Suprapubic skin (tissue), 4 donors: ENCODE measurements around the gene UBE2S. TPM values are rescaled to one million over a fixed set of nuclear protein-coding genes. Genes with fewer than 3 reads are reported as not detected.

Source experiments
- DNase-seq, 2 donors: peaks; one replicate each; pipeline ENCODE4 v3.0.0-alpha.2; 2019; ENCODE audit warnings: low spot score in 2 of 2
- H3K27ac ChIP-seq: fragments of 200-600 bp; sonication (generic); one replicate; pipeline ENCODE4 v1.5.1; 2019
- H3K27me3 ChIP-seq: fragments of 200-600 bp; sonication (generic); one replicate; pipeline ENCODE4 v1.5.1; 2019
- H3K36me3 ChIP-seq: fragments of 200-600 bp; sonication (generic); one replicate; pipeline ENCODE4 v1.5.1; 2019
- H3K4me1 ChIP-seq: fragments of 200-600 bp; sonication (generic); one replicate; pipeline ENCODE4 v1.5.1; 2019
- H3K4me3 ChIP-seq: fragments of 200-600 bp; sonication (generic); one replicate; pipeline ENCODE4 v1.5.1; 2019; ENCODE audit warnings: mild to moderate bottlenecking
- H3K9me3 ChIP-seq: fragments of 200-600 bp; sonication (generic); one replicate; pipeline ENCODE4 v1.5.1; 2019
- EP300 ChIP-seq: sonication (generic); formaldehyde crosslinking; IDR thresholded peaks from one replicate; pipeline ENCODE4 v1.6.1; 2017; ENCODE audit warnings: antibody characterized with exemption
- POLR2A ChIP-seq, 2 donors: fragments of 450-650 bp; IDR thresholded peaks; one replicate each; pipeline ENCODE4 v1.6.1; 2017; ENCODE audit warnings: antibody characterized with exemption in 2 of 2, mild to moderate bottlenecking in 2 of 2, moderate library complexity in 2 of 2
- POLR2AphosphoS5 ChIP-seq, 3 donors: sonication (generic); formaldehyde crosslinking; IDR thresholded peaks; one replicate each; pipeline ENCODE4 v1.6.1; 2017; ENCODE audit warnings: antibody characterized with exemption in 3 of 3
- WGBS: methylation state at CpG from one replicate; pipeline ENCODE4 v1.1.5; 2018; 5-methylcytosine and 5-hydroxymethylcytosine counted together
- total RNA-seq, 4 donors: library from RNA; depleted of rRNA; stranded (reverse); fragments of >200 nt; gene quantifications; one replicate each; pipeline ENCODE4 v1.1.0, GENCODE V29; 2016
- TF ChIP-seq, protein P1 (sequence below), 2 donors: fragments of 200-600 bp in 1 of 2; fragments of 450-650 bp in 1 of 2; sonication (generic) in 1 of 2; IDR thresholded peaks; one replicate each; pipeline ENCODE4 v1.5.1; 2016 to 2019; ENCODE audit warnings: antibody characterized with exemption in 2 of 2, mild to moderate bottlenecking in 1 of 2, moderate library complexity in 1 of 2

UBE2S gene
- total RNA-seq, 4 donors from 2014 or later: 7.4 to 17.0 (median 12.2) TPM

DNA sequence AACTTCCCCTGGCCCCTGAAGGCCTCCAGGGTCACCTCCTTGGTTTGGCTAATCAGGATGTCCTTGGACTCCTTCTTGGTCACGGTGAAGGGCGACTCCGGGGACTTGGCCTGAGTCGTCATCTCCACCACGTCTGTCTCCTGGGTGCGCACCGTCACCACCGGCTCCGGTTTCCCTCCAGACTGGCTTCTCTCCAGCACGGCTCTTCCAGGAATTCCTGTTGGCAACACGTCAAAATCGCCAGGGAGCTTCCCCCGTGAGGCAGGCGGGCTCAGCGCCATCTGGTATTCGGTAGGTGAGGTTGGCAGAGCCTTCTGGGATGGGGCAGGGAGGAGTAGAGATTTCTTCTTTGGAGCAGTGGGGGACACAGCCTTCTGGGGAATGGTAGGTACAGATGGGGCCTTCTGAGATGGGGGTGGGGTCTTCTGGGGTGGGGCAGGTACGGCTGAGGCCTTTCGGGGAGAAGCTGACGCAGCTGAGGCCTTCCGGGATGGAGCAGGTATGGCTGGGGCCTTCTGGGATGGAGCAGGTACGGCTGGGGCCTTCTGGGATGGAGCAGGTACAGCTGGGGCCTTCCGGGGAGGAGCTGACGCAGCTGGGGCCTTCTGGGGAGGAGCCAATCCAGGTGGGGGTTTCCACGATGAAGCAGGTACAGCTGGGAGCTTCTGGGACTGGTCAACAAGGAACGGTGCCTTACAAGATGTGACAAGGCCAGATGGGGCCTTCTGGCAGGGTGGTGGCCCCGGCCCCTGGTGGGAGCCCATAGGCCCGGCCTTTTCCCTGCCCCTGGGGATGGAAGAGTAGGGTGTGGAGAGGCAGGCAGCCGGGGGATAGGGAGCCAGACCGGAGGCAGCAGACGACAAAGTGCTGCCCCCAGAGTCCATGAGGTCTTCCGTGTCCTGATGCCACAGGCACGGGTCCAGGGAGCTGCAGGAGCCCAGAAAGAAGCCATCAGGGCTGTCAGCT lies 48.4 kb downstream of the UBE2S start:
- H3K27ac ChIP-seq: no peak overlapping the region
- H3K27me3 ChIP-seq: peaks cover 25% of the 10 kb centered on the region
- DNase-seq: no peak
- H3K4me3 ChIP-seq: no peak overlapping the region
- peaks cover 12% of the 10 kb centered on the region for H3K4me1 ChIP-seq
- H3K36me3 ChIP-seq: no peaks in the 10 kb centered on the region
- no peaks in the 10 kb centered on the region for H3K9me3 ChIP-seq
- WGBS: 63% methylated on average over 30 of the region's 32 CpGs
- TF ChIP-seq, protein P1, sequence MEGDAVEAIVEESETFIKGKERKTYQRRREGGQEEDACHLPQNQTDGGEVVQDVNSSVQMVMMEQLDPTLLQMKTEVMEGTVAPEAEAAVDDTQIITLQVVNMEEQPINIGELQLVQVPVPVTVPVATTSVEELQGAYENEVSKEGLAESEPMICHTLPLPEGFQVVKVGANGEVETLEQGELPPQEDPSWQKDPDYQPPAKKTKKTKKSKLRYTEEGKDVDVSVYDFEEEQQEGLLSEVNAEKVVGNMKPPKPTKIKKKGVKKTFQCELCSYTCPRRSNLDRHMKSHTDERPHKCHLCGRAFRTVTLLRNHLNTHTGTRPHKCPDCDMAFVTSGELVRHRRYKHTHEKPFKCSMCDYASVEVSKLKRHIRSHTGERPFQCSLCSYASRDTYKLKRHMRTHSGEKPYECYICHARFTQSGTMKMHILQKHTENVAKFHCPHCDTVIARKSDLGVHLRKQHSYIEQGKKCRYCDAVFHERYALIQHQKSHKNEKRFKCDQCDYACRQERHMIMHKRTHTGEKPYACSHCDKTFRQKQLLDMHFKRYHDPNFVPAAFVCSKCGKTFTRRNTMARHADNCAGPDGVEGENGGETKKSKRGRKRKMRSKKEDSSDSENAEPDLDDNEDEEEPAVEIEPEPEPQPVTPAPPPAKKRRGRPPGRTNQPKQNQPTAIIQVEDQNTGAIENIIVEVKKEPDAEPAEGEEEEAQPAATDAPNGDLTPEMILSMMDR (IDR thresholded peaks at IDR 0.05): no peak
- TF ChIP-seq POLR2A (IDR thresholded peaks at IDR 0.05): no peak
- no peak for TF ChIP-seq EP300
- no peak for TF ChIP-seq POLR2AphosphoS5 (IDR thresholded peaks at IDR 0.05)

DNA sequence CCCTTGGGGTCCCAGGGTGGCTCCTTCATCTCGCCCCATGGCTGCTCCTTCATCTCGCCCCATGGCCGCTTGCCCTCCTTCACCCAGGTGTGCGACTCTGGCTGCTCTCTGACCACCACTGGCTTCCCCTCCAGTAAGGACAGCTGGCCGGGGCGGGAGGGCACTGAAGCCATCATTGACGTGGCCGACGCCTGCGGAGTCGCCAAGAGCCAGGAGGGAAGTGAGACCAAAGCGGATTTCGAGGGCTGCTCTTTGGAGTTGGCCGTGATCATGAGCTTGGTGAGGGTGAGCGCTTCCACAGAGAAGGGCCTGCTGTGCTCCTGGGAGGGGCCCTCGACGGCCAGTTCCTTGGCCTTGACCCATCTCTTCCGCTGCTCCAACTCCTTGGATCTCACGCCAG lies 49.1 kb downstream of the UBE2S start:
- no peaks in the 10 kb centered on the region for H3K36me3 ChIP-seq
- no peaks in the 10 kb centered on the region for H3K9me3 ChIP-seq
- peaks cover 19% of the 10 kb centered on the region for H3K4me1 ChIP-seq
- H3K27ac ChIP-seq: no peak overlapping the region
- peaks cover 32% of the 10 kb centered on the region for H3K27me3 ChIP-seq
- WGBS: 90% methylated on average over 15 of the region's 19 CpGs
- no peak for TF ChIP-seq EP300
- TF ChIP-seq, protein P1 (IDR thresholded peaks at IDR 0.05): no peak
- TF ChIP-seq POLR2AphosphoS5 (IDR thresholded peaks at IDR 0.05): no peak
- no peak for TF ChIP-seq POLR2A (IDR thresholded peaks at IDR 0.05)
- no peak for DNase-seq
- H3K4me3 ChIP-seq: no peak overlapping the region

DNA sequence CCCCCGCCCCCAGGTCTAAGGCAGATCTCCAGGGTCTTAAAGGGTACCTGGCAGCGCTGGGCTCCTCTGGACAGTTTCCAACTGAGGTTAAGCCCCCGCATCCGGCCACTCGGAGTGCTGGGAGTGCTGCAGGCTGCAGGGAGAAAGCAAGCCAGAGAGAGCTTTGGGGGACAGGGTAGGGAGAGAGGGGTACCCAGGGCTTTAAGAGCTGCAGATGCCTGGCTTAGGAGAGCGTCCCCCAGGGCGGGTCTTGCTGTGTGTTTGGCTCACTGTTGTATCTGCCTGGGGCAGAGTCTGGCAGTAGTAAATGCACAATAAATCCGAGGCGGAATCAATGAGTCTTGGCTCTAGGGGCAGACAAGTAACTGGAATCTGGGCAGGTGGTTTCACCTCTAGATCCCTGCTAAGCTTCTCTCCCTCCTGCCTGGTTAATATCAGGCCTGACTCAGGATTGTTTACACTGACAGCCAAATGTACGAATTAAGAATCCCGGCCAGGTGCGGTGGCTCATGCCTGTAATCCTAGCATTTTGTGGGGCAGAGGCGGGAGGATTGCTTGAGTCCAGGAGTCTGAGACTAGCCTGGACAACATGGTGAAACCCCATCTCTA lies 52.3 kb downstream of the UBE2S start:
- Histone ChIP-seq H3K4me1 (peaks cover 25% of the 10 kb centered on the region), H3K36me3 (no peaks in the 10 kb centered on the region), H3K9me3 (no peaks in the 10 kb centered on the region), H3K27ac (no peak overlapping the region), H3K4me3 (peak overlapping the region; percentile 46), H3K27me3 (peaks cover 49% of the 10 kb centered on the region)
- no peak for DNase-seq
- no CpG with 5 or more reads among the region's 13 CpGs for WGBS
- TF ChIP-seq, protein P1 (IDR thresholded peaks at IDR 0.05): no peak
- no peak for TF ChIP-seq EP300
- TF ChIP-seq POLR2AphosphoS5 (IDR thresholded peaks at IDR 0.05): no peak
- no peak for TF ChIP-seq POLR2A (IDR thresholded peaks at IDR 0.05)

DNA sequence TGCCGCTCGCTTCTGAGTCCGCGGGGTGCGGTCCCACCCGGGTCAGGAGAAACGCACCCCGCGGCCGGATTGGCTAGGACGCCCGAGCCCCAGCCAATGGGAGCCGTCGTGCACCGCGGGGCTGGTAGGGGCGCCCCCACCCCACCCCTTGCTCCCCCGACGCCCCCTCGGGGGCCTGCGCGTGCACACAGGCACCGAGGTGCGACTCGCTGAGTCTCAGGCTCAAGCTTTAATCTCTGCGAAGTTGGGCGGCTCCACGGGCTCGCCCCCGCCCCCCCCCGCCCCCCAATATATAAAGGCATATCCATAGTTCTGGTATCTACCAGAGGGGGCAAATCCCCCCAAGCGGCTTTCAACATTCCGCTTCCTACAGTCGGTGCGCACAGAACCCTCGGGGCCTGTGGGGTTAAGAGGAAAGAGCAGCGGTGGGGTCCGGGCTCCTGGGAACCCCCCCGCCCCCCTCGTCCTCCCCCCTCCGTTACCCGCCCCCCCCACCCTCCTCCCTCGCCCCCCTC lies 52.8 kb downstream of the UBE2S start, which contains the start of gene COX6B2:
TSS of gene COX6B2 (minus strand) at position 22 of the 515 bp plus-strand sequence. CDS start 198 bp downstream, outside the sequence.
- Histone ChIP-seq H3K27me3 (peaks cover 49% of the 10 kb centered on the region), H3K27ac (no peak within 1 kb of the TSS), H3K4me3 (peak within 1 kb of the TSS; percentile 46), H3K9me3 (no peaks in the 10 kb centered on the region), H3K4me1 (peaks cover 25% of the 10 kb centered on the region), H3K36me3 (no peaks in the 10 kb centered on the region)
- TF ChIP-seq POLR2A (IDR thresholded peaks at IDR 0.05) (no peak), POLR2AphosphoS5 (IDR thresholded peaks at IDR 0.05) (no peak), EP300 (no peak)
- TF ChIP-seq, protein P1 (IDR thresholded peaks at IDR 0.05): no peak
- peak in 1 of 2 donors; percentile 69 for DNase-seq
- 4% methylated on average over 14 of the region's 43 CpGs for WGBS
